LoVo (cell line): ENCODE results near the gene GHRH.

Experiments used
- DNase-seq: peaks from one replicate; pipeline ENCODE4 v3.0.0-alpha.2; 2016; ENCODE audit warnings: low spot score

The GHRH gene

GRCh38 chr20:37261714-37262113 lies at the start of gene GHRH:
Gene GHRH, minus strand, starts transcription at chr20:37261814. Its CDS starts 4,925 bp downstream, at chr20:37256889.
- no peak for DNase-seq

- DNase-seq, result no peak
Observed at GRCh38 chr20:37310951-37311350, 49.3 kb upstream of the GHRH start.

- DNase-seq, result no peak
Observed at GRCh38 chr20:37309936-37310590, 48.4 kb upstream of the GHRH start.

GRCh38 chr20:37309290-37309689 lies 47.7 kb upstream of the GHRH start:
- DNase-seq, result no peak

- DNase-seq, result no peak
Observed at GRCh38 chr20:37308086-37309050, 46.8 kb upstream of the GHRH start.

GRCh38 chr20:37305839-37306238 lies 44.2 kb upstream of the GHRH start:
- no peak for DNase-seq

GRCh38 chr20:37305079-37305478 lies 43.5 kb upstream of the GHRH start:
- DNase-seq, result no peak

GRCh38 chr20:37303637-37304036 lies 42.0 kb upstream of the GHRH start:
- DNase-seq, result no peak

GRCh38 chr20:37302981-37303380 lies 41.4 kb upstream of the GHRH start:
- DNase-seq, result no peak

- no peak for DNase-seq
Observed at GRCh38 chr20:37301558-37301957, 39.9 kb upstream of the GHRH start.

GRCh38 chr20:37301120-37301519 lies 39.5 kb upstream of the GHRH start:
- DNase-seq, result no peak

- DNase-seq, result no peak
Observed at GRCh38 chr20:37299718-37300528, 38.3 kb upstream of the GHRH start.

- no peak for DNase-seq
Observed at GRCh38 chr20:37298190-37298939, 36.8 kb upstream of the GHRH start.

- DNase-seq, result no peak
Observed at GRCh38 chr20:37297066-37297736, 35.6 kb upstream of the GHRH start.

GRCh38 chr20:37296371-37296770 lies 34.8 kb upstream of the GHRH start:
- no peak for DNase-seq

- DNase-seq, result no peak
Observed at GRCh38 chr20:37295595-37295994, 34.0 kb upstream of the GHRH start.

- DNase-seq, result peak; percentile 92
Observed at GRCh38 chr20:37295001-37295400, 33.4 kb upstream of the GHRH start.

- no peak for DNase-seq
Observed at GRCh38 chr20:37294262-37294981, 32.8 kb upstream of the GHRH start.

GRCh38 chr20:37293301-37293943 lies 31.8 kb upstream of the GHRH start:
- DNase-seq, result no peak

GRCh38 chr20:37291724-37292126 lies 30.1 kb upstream of the GHRH start:
- no peak for DNase-seq
